OCI-LY7 (cell line): ENCODE results near the gene NODAL.

Experiments
- EZH2phosphoT487 ChIP-seq: fragments of 200-600 bp; sonication (generic); IDR thresholded peaks from 2 replicates; pipeline ENCODE4 v1.6.1; 2018; ENCODE audit warnings: low read depth, borderline replicate concordance, mild to moderate bottlenecking, mixed run types, antibody characterized with exemption, low read length, moderate library complexity, mixed read lengths
- TF ChIP-seq, protein P1 (sequence below): fragments of 200-600 bp; sonication (generic); conservative IDR thresholded peaks from 2 replicates; pipeline ENCODE4 v1.5.1; 2014; ENCODE audit warnings: mild to moderate bottlenecking, antibody characterized with exemption, low read length, moderate library complexity, mixed read lengths

DNA sequence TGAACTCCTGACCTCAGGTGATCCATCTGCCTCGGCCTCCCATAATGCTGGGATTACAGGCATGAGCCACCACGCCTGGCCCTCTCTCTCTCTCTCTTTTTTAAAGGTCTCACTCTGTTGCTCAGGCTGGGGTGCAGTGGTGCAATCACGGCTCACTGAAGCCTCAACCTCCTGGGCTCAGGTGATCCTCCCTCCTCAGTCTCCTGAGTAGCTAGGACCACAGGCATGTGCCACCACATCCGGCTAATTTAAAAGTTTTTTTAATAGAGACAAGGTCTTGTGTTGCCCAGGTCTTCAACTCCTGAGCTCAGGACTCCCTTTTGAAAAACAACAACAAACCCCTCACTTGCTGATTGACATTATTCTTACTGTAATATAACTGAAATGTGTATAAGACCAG, 48.7 kb upstream of the NODAL start:
- TF ChIP-seq, protein P1, sequence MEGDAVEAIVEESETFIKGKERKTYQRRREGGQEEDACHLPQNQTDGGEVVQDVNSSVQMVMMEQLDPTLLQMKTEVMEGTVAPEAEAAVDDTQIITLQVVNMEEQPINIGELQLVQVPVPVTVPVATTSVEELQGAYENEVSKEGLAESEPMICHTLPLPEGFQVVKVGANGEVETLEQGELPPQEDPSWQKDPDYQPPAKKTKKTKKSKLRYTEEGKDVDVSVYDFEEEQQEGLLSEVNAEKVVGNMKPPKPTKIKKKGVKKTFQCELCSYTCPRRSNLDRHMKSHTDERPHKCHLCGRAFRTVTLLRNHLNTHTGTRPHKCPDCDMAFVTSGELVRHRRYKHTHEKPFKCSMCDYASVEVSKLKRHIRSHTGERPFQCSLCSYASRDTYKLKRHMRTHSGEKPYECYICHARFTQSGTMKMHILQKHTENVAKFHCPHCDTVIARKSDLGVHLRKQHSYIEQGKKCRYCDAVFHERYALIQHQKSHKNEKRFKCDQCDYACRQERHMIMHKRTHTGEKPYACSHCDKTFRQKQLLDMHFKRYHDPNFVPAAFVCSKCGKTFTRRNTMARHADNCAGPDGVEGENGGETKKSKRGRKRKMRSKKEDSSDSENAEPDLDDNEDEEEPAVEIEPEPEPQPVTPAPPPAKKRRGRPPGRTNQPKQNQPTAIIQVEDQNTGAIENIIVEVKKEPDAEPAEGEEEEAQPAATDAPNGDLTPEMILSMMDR, result no peak
- no peak for TF ChIP-seq EZH2phosphoT487
